Urinary bladder (tissue), 4 donors: ENCODE results near the gene DNAAF2. TPM values are rescaled to one million over a fixed set of nuclear protein-coding genes. Genes with fewer than 3 reads are reported as not detected.
"Not testable (repeated sequence)": the region's sequence is repeated elsewhere in the genome, so short reads cannot be mapped to it uniquely, and the experiment has no call there.

Experiments used
- DNase-seq: peaks from one replicate; pipeline ENCODE4 v3.0.0-alpha.2; 2015; ENCODE audit errors: extremely low spot score
- H3K27ac ChIP-seq: one replicate; pipeline ENCODE4 v1.5.1; 2013; ENCODE audit warnings: low read depth, mild to moderate bottlenecking, moderate library complexity
- H3K36me3 ChIP-seq: one replicate; pipeline ENCODE4 v1.6.1; 2013; ENCODE audit warnings: mild to moderate bottlenecking, moderate library complexity; ENCODE audit not compliant: insufficient read depth
- H3K4me1 ChIP-seq: one replicate; pipeline ENCODE4 v1.6.1; 2013; ENCODE audit warnings: mild to moderate bottlenecking, moderate library complexity; ENCODE audit not compliant: insufficient read depth
- H3K4me3 ChIP-seq: one replicate; pipeline ENCODE4 v1.5.1; 2013; ENCODE audit warnings: low read depth, low read length
- WGBS: extraction: QIAGEN DNeasy Blood & Tissue Kit; methylation state at CpG from one replicate; pipeline ENCODE4 v1.1.7; 2013; 5-methylcytosine and 5-hydroxymethylcytosine counted together
- polyA plus RNA-seq: library from polyadenylated mRNA; stranded (reverse); fragments of 200-250 nt; gene quantifications from one replicate; pipeline ENCODE4 v1.2.3, GENCODE V29; 2013
- total RNA-seq: library from RNA; depleted of rRNA; stranded (reverse); fragments of >200 nt; gene quantifications from one replicate; pipeline ENCODE4 v1.2.3, GENCODE V29; 2014
- donor health status: healthy with polysubstance abuse.
- donor health status: healthy.

The DNAAF2 gene
- total RNA-seq (9.1 TPM), polyA plus RNA-seq (6.4 TPM)

- peak within 1 kb of the TSS; percentile 93 for H3K27ac ChIP-seq
- peaks cover 1% of the 10 kb centered on the region for H3K36me3 ChIP-seq
- no peaks in the 10 kb centered on the region for H3K4me1 ChIP-seq
- H3K4me3 ChIP-seq = peak within 1 kb of the TSS; percentile 89
- DNase-seq = no peak
- WGBS = under 1% methylated on average over 80 of the region's 80 CpGs
These were observed at the start of gene DNAAF2 for GRCh38 chr14:49634547-49635334. TSS of gene DNAAF2 (minus strand) at chr14:49635244. CDS start at chr14:49635149, 95 bp downstream.

- DNase-seq = no peak
These were observed 44.2 kb upstream of the DNAAF2 start for GRCh38 chr14:49679271-49679670.

GRCh38 chr14:49677643-49678042 lies 42.6 kb upstream of the DNAAF2 start:
- WGBS = 96% methylated on average over 4 of the region's 4 CpGs
- no peak for DNase-seq
- no peaks in the 10 kb centered on the region for H3K4me1 ChIP-seq
- no peak overlapping the region for H3K4me3 ChIP-seq
- no peak overlapping the region for H3K27ac ChIP-seq
- no peaks in the 10 kb centered on the region for H3K36me3 ChIP-seq

More at GRCh38 chr14:49679271-49679670, 44.2 kb upstream of the DNAAF2 start:
- no peaks in the 10 kb centered on the region for H3K4me1 ChIP-seq
- H3K27ac ChIP-seq = no peak overlapping the region
- no peaks in the 10 kb centered on the region for H3K36me3 ChIP-seq
- H3K4me3 ChIP-seq = no peak overlapping the region
- WGBS = 74% methylated on average over 2 of the region's 2 CpGs

GRCh38 chr14:49673586-49673985 lies 38.5 kb upstream of the DNAAF2 start:
- no peak for DNase-seq
- no peaks in the 10 kb centered on the region for H3K36me3 ChIP-seq
- WGBS = 91% methylated on average over 2 of the region's 2 CpGs
- no peak overlapping the region for H3K4me3 ChIP-seq
- H3K4me1 ChIP-seq = no peaks in the 10 kb centered on the region
- no peak overlapping the region for H3K27ac ChIP-seq

- H3K4me3 ChIP-seq = no peak overlapping the region
- H3K4me1 ChIP-seq = no peaks in the 10 kb centered on the region
- no peaks in the 10 kb centered on the region for H3K36me3 ChIP-seq
- no peak for DNase-seq
- no peak overlapping the region for H3K27ac ChIP-seq
These were observed 35.4 kb upstream of the DNAAF2 start for GRCh38 chr14:49670475-49670874.

- no peak overlapping the region for H3K4me3 ChIP-seq
- no peaks in the 10 kb centered on the region for H3K4me1 ChIP-seq
- DNase-seq = no peak
- WGBS = 86% methylated on average over 2 of the region's 2 CpGs
- H3K36me3 ChIP-seq = no peaks in the 10 kb centered on the region
- no peak overlapping the region for H3K27ac ChIP-seq
These were observed 24.7 kb upstream of the DNAAF2 start for GRCh38 chr14:49659526-49660455.

- 86% methylated on average over 6 of the region's 6 CpGs for WGBS
These were observed 22.5 kb upstream of the DNAAF2 start for GRCh38 chr14:49657500-49657899.

GRCh38 chr14:49654511-49654910 lies 19.5 kb upstream of the DNAAF2 start:
- DNase-seq = no peak
- no peaks in the 10 kb centered on the region for H3K36me3 ChIP-seq
- no peaks in the 10 kb centered on the region for H3K4me1 ChIP-seq
- 98% methylated on average over 3 of the region's 3 CpGs for WGBS
- no peak overlapping the region for H3K27ac ChIP-seq
- H3K4me3 ChIP-seq = no peak overlapping the region

More at GRCh38 chr14:49657500-49657899, 22.5 kb upstream of the DNAAF2 start:
- not testable (repeated sequence) for H3K4me1 ChIP-seq, H3K4me3 ChIP-seq, H3K27ac ChIP-seq, H3K36me3 ChIP-seq, DNase-seq

GRCh38 chr14:49653508-49653907 lies 18.5 kb upstream of the DNAAF2 start:
- no peaks in the 10 kb centered on the region for H3K4me1 ChIP-seq
- no peak for DNase-seq
- WGBS = 96% methylated on average over 6 of the region's 6 CpGs
- no peak overlapping the region for H3K27ac ChIP-seq
- H3K4me3 ChIP-seq = no peak overlapping the region
- no peaks in the 10 kb centered on the region for H3K36me3 ChIP-seq

GRCh38 chr14:49642163-49642562 lies 7.1 kb upstream of the DNAAF2 start:
- peaks cover 2% of the 10 kb centered on the region for H3K4me1 ChIP-seq
- H3K36me3 ChIP-seq = no peaks in the 10 kb centered on the region
- no peak for DNase-seq
- H3K4me3 ChIP-seq = no peak overlapping the region
- no peak overlapping the region for H3K27ac ChIP-seq

GRCh38 chr14:49641697-49642129 lies 6.7 kb upstream of the DNAAF2 start:
- Histone ChIP-seq H3K36me3 (peaks cover 1% of the 10 kb centered on the region), H3K27ac (no peak overlapping the region), H3K4me3 (no peak overlapping the region), H3K4me1 (peaks cover 2% of the 10 kb centered on the region)
- no peak for DNase-seq
- WGBS = 45% methylated on average over 8 of the region's 8 CpGs

- Histone ChIP-seq H3K4me3 (no peak overlapping the region), H3K4me1 (peaks cover 2% of the 10 kb centered on the region), H3K36me3 (peaks cover 1% of the 10 kb centered on the region), H3K27ac (no peak overlapping the region)
- 95% methylated on average over 7 of the region's 7 CpGs for WGBS
- DNase-seq = no peak
These were observed 5.7 kb upstream of the DNAAF2 start for GRCh38 chr14:49640540-49641417.

GRCh38 chr14:49637534-49638078 lies 2.6 kb upstream of the DNAAF2 start:
- no peak for DNase-seq
- peaks cover 2% of the 10 kb centered on the region for H3K4me1 ChIP-seq
- no peak overlapping the region for H3K27ac ChIP-seq
- WGBS = 86% methylated on average over 3 of the region's 3 CpGs
- H3K4me3 ChIP-seq = no peak overlapping the region
- H3K36me3 ChIP-seq = peaks cover 1% of the 10 kb centered on the region
